RWPE2 (cell line): ENCODE data around the gene FAM118A.

Experiments used
- ATAC-seq: fragments of 200-7000 bp; cut with Tn5 transposase; 3 replicates; pipeline ENCODE4 v1.9.1; 2021; ENCODE audit warnings: low read depth
- DNase-seq: peaks from one replicate; pipeline ENCODE4 v3.0.0-alpha.2; 2020; ENCODE audit warnings: low spot score
- H3K27ac ChIP-seq: fragments of 450-650 bp; 2 replicates; pipeline ENCODE4 v1.5.1; 2017; ENCODE audit warnings: mild to moderate bottlenecking; ENCODE audit not compliant: poor library complexity, severe bottlenecking
- H3K27me3 ChIP-seq: fragments of 250-450 bp; sonication (Bioruptor Pico); 2 replicates; pipeline ENCODE4 v1.5.1; 2021; ENCODE audit warnings: mild to moderate bottlenecking, moderate library complexity; ENCODE audit not compliant: insufficient read depth, poor library complexity, severe bottlenecking
- H3K36me3 ChIP-seq: fragments of 250-450 bp; sonication (Bioruptor Pico); 2 replicates; pipeline ENCODE4 v1.5.1; 2020; ENCODE audit warnings: low read depth, mild to moderate bottlenecking, moderate library complexity
- H3K4me1 ChIP-seq: fragments of 250-450 bp; sonication (Bioruptor Pico); 2 replicates; pipeline ENCODE4 v1.5.1; 2021; ENCODE audit warnings: mild to moderate bottlenecking, moderate library complexity; ENCODE audit not compliant: insufficient read depth, poor library complexity, severe bottlenecking
- H3K4me3 ChIP-seq: fragments of 250-450 bp; sonication (Bioruptor Pico); 2 replicates; pipeline ENCODE4 v1.5.1; 2021; ENCODE audit warnings: mild to moderate bottlenecking, moderate library complexity; ENCODE audit not compliant: severe bottlenecking
- H3K9me3 ChIP-seq: fragments of 250-450 bp; sonication (Bioruptor Pico); 2 replicates; pipeline ENCODE4 v1.5.1; 2021; ENCODE audit warnings: mild to moderate bottlenecking, moderate library complexity; ENCODE audit not compliant: severe bottlenecking
- TF ChIP-seq, protein P1 (sequence below): fragments of 450-650 bp; IDR thresholded peaks from one replicate; pipeline ENCODE4 v1.5.1; 2017; ENCODE audit warnings: mild to moderate bottlenecking, moderate library complexity; ENCODE audit not compliant: poor library complexity, severe bottlenecking

FAM118A gene

DNA sequence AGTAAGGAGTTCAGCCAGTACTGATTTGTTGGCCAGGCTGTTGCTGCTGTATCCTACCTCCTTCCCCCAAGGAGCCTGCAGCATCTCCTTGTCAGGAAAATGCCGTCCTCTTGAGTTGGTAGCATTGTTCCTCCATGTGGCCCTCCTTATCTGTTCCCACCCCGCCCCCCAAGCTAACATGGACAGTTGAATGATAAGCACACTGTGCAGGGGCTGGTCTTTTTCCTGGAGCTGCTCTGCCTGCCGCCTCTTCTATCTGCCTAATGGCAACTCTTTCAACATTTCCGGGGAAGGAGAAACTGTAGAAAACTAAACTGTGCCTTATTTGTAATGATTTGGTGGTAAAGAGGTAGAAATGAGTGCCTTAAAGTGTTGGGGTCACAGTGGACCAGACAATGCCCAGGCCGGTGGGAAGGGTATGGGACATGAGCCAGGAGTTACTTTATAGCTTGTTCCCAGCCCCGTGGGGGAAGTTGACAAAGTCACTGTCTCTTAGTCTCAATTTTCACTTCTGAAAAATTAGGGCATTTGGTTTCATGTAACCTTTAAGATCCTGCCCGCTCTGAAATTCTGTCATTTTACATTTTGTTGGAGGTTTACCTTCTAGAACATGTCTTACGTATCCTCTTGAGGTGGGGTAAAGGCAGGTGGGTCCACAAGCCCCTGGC is 4.5 kb downstream of the FAM118A start:
- TF ChIP-seq, protein P1, sequence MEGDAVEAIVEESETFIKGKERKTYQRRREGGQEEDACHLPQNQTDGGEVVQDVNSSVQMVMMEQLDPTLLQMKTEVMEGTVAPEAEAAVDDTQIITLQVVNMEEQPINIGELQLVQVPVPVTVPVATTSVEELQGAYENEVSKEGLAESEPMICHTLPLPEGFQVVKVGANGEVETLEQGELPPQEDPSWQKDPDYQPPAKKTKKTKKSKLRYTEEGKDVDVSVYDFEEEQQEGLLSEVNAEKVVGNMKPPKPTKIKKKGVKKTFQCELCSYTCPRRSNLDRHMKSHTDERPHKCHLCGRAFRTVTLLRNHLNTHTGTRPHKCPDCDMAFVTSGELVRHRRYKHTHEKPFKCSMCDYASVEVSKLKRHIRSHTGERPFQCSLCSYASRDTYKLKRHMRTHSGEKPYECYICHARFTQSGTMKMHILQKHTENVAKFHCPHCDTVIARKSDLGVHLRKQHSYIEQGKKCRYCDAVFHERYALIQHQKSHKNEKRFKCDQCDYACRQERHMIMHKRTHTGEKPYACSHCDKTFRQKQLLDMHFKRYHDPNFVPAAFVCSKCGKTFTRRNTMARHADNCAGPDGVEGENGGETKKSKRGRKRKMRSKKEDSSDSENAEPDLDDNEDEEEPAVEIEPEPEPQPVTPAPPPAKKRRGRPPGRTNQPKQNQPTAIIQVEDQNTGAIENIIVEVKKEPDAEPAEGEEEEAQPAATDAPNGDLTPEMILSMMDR = no peak
- Histone ChIP-seq H3K4me3 (no peak overlapping the region), H3K27me3 (no peaks in the 10 kb centered on the region), H3K27ac (no peak overlapping the region), H3K4me1 (peaks cover 18% of the 10 kb centered on the region), H3K36me3 (0 out of 2 replicates have a peak, but pooled peaks cover 3% of the 10 kb centered on the region), H3K9me3 (no peaks in the 10 kb centered on the region)
- no peak for DNase-seq
- no peak for ATAC-seq

DNA sequence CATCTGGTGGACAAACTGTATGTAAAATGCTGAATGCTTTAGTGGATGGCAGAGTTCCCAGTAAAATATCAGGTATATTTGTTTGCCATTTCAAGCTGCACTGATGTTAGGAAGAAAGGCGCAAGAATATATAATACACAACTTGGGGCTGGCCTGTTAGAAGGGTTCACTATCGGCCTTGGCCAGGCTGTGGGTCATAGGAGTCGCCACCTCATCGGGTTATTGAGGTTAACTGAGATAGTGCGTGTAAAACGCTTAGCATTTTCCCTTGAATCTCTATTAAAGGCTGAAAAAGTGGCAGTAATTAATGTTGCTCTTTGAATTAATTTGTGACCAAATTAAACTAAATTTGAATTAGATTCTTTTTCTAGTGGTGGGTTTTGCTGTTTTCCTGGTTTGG is 5.1 kb downstream of the FAM118A start:
- peaks cover 17% of the 10 kb centered on the region for H3K4me1 ChIP-seq
- no peak overlapping the region for H3K27ac ChIP-seq
- DNase-seq (no peak), ATAC-seq (no peak)
- H3K4me3 ChIP-seq = no peak overlapping the region
- no peaks in the 10 kb centered on the region for H3K9me3 ChIP-seq
- TF ChIP-seq, protein P1 = no peak
- H3K27me3 ChIP-seq = no peaks in the 10 kb centered on the region
- 0 out of 2 replicates have a peak, but pooled peaks cover 3% of the 10 kb centered on the region for H3K36me3 ChIP-seq

DNA sequence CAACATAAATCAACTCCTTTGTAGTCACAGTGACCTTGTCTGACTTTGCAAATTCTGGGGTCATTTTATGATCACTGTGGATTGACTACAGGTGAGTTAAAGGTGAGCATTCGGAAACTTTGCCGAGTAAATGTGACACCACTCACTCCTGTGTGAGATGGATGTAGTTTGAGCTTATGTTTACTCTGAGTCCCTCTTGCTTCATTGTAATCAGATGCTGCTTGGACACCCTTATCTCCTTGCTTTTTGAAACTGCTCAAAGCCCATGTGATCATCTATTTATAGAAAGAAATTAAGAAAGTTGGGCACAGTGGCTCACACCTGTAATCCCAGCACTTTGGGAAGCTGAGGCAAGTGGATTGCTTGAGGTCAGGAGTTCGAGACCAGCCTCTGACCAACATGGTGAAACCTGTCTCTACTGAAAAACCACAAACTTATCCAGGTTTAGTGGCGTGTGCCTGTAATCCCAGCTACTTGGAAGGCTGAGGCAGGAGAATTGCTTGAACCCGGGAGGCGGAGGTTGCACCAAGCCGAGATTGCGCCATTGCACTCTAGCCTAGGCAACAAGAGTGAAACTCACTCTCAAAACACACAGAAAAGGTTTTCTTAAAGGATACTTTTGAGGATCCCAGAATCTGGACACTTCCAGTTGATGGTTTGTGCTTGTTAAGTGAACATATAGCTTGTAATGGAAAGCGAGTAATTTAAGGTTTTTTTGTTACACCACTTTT is 7.2 kb downstream of the FAM118A start:
- peaks cover 17% of the 10 kb centered on the region for H3K4me1 ChIP-seq
- H3K4me3 ChIP-seq = no peak overlapping the region
- H3K9me3 ChIP-seq = no peaks in the 10 kb centered on the region
- peak overlapping the region; percentile 22 for H3K27ac ChIP-seq
- DNase-seq (no peak), ATAC-seq (no peak)
- H3K27me3 ChIP-seq = no peaks in the 10 kb centered on the region
- TF ChIP-seq, protein P1 = no peak
- peaks cover 11% of the 10 kb centered on the region for H3K36me3 ChIP-seq

DNA sequence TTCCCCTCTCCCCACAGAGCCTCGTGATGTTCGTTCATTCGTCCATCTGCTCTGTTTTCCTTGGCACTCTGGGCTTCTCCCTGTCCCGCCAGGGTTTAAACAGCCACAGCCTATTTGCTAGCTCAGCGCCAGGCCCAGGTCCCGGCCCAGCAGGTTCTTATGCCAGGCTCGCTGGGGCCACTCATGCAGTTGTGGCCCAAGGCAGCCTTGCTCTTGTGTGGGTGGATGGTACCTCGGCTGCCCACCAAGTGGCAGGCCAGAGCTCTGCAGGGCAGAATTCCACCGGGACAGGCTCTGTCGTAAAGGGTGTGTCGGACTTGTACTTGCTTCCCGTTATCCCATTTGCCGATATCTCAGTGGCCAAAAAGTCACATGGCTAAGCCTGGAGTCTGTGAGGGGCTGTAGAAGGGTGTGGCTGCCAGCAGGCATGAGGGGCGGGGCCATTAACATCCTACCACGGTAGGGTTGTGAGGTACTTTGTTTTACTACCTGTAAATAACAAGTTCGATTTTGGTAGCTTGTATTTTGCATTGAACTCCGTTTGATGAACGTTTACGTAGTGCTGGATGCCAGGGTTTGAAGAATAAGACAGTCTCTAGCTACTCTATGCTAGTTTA is 7.9 kb downstream of the FAM118A start:
- Histone ChIP-seq H3K27ac (peak overlapping the region; percentile 22), H3K36me3 (peaks cover 11% of the 10 kb centered on the region), H3K4me3 (no peak overlapping the region), H3K27me3 (no peaks in the 10 kb centered on the region), H3K9me3 (no peaks in the 10 kb centered on the region), H3K4me1 (peaks cover 17% of the 10 kb centered on the region)
- ATAC-seq (peak; percentile 69), DNase-seq (no peak)
- TF ChIP-seq, protein P1 = peak; percentile 33
